Fibroblast of lung (primary cell): ENCODE measurements around the gene TOM1. TPM values are rescaled to one million over a fixed set of nuclear protein-coding genes. Genes with fewer than 3 reads are reported as not detected.

ENCODE experiments used
- DNase-seq, 2 donors: peaks; one replicate each; pipeline versions ENCODE4 v3.0.0 to v3.0.0-alpha.2; 2010; ENCODE audit warnings: low read depth in 2 of 2
- H2AFZ ChIP-seq: 2 replicates; pipeline ENCODE4 v1.5.1; 2012; ENCODE audit warnings: low read length, control low read depth, inconsistent platforms
- H3K27ac ChIP-seq: 2 replicates; pipeline ENCODE4 v1.5.1; 2011; ENCODE audit warnings: low read length, control low read depth; ENCODE audit not compliant: insufficient read depth
- H3K27me3 ChIP-seq: 2 replicates; pipeline ENCODE4 v1.5.1; 2011; ENCODE audit warnings: mild to moderate bottlenecking, low read length; ENCODE audit not compliant: control insufficient read depth, insufficient read depth
- H3K36me3 ChIP-seq: 2 replicates; pipeline ENCODE4 v1.5.1; 2011; ENCODE audit warnings: low read length; ENCODE audit not compliant: control insufficient read depth, insufficient read depth
- H3K4me1 ChIP-seq: 2 replicates; pipeline ENCODE4 v1.5.1; 2011; ENCODE audit warnings: low read length; ENCODE audit not compliant: control insufficient read depth, insufficient read depth; ENCODE audit errors: extremely low read depth
- H3K4me2 ChIP-seq: 2 replicates; pipeline ENCODE4 v1.5.1; 2011; ENCODE audit warnings: low read length, control low read depth; ENCODE audit not compliant: insufficient read depth; ENCODE audit errors: extremely low read depth
- H3K4me3 ChIP-seq, 4 experiments: fragments of 200-600 bp in 1 of 4; sonication (generic) in 1 of 4; replicated peaks in 1 of 4; 2 replicates each; pipeline ENCODE4 v1.5.1; 2011 to 2016; ENCODE audit warnings: low read length in 4 of 4, low read depth in 3 of 4, mild to moderate bottlenecking in 3 of 4, control low read depth in 2 of 4, inconsistent platforms in 1 of 4, mixed read lengths in 1 of 4; ENCODE audit not compliant: insufficient read depth in 1 of 4; ENCODE audit errors: control extremely low read depth in 1 of 4
- H3K79me2 ChIP-seq: 2 replicates; pipeline ENCODE4 v1.5.1; 2012; ENCODE audit warnings: mild to moderate bottlenecking, low read length, inconsistent platforms; ENCODE audit not compliant: control insufficient read depth, insufficient read depth
- H3K9ac ChIP-seq: 2 replicates; pipeline ENCODE4 v1.5.1; 2011; ENCODE audit warnings: mild to moderate bottlenecking, low read length, control low read depth; ENCODE audit not compliant: insufficient read depth
- H3K9me3 ChIP-seq: 2 replicates; pipeline ENCODE4 v1.5.1; 2012; ENCODE audit warnings: low read depth, low read length; ENCODE audit not compliant: control insufficient read depth, insufficient read depth
- H4K20me1 ChIP-seq: 2 replicates; pipeline ENCODE4 v1.5.1; 2011; ENCODE audit warnings: low read length; ENCODE audit not compliant: control insufficient read depth, insufficient read depth; ENCODE audit errors: extremely low read depth
- EZH2 ChIP-seq: IDR thresholded peaks from 2 replicates; pipeline ENCODE4 v1.5.1; 2012; ENCODE audit warnings: low read length, control low read depth, mild to moderate bottlenecking; ENCODE audit errors: missing control alignments
- polyA plus RNA-seq, 2 donors: library from polyadenylated mRNA; depleted of rRNA in 1 of 2; stranded (reverse) in 1 of 2; unstranded in 1 of 2; fragments of >200 nt; gene quantifications; 2 replicates each; pipeline ENCODE4 v1.2.1, GENCODE V29; 2011 to 2012; ENCODE audit warnings: missing spikeins in 1 of 2
- total RNA-seq: library from RNA; depleted of rRNA; stranded (reverse); fragments of >200 nt; gene quantifications from 2 replicates; pipeline ENCODE4 v1.2.1, GENCODE V29; 2014
- TF ChIP-seq, protein P1 (sequence below), 2 donors: IDR thresholded peaks in 1 of 2; conservative IDR thresholded peaks in 1 of 2; 1 replicate in 1 of 2; 2 replicates in 1 of 2; pipeline ENCODE4 v1.5.1; 2011 to 2012; ENCODE audit warnings: low read length in 2 of 2, control low read depth in 1 of 2, inconsistent platforms in 1 of 2, low read depth in 1 of 2, mild to moderate bottlenecking in 1 of 2

Gene TOM1
- total and polyA plus RNA-seq, 2 donors (not counting 1 experiment from before 2014, with no cell fraction given): 30.9 to 51.6 TPM

DNA sequence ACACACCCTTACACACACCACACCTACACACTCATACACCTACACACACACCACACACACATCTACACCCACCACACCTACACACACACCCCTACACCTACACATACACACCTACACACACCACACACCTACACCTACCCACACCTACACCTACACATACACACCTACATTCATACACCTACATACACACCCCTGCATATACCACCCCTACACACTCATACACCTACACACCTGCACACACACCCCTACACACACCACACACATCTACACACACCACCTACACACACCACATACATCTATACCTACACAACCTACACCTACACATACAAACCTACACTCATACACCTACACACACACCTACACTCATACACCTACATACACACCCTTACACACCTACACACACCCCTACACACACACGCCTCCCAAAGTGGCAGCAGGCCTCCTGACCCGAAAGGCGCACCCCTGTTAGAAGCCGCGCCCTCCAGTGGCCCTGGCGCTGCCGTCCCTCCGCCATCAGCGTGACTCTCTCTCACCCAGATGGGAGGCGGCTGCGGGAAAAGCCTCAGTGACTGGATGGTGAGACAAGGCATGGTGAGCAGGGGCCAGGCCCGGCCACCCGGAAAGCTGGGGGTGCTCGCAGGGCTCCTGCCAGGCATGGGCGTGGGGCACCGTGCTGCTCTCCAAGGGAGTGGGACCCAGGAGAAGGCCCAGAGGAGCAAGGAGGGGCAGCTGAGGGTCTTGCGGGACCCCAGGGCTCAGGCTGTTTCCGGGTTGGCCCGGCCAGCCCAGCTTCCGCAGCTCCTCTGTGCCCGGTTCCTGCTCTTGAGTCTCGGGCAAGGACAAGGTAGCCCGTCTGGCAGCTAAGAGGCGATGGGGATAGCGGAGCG, 44.2 kb downstream of the TOM1 start:
- Histone ChIP-seq H3K36me3 (peaks cover 5% of the 10 kb centered on the region), H3K27me3 (no peaks in the 10 kb centered on the region), H3K27ac (no peak overlapping the region), H3K9ac (no peak overlapping the region), H3K4me1 (no peaks in the 10 kb centered on the region), H3K4me3 (no peak overlapping the region), H3K4me2 (no peak overlapping the region), H3K9me3 (no peaks in the 10 kb centered on the region), H3K79me2 (no peaks in the 10 kb centered on the region), H2AFZ (no peak overlapping the region), H4K20me1 (no peaks in the 10 kb centered on the region)
- TF ChIP-seq, protein P1, sequence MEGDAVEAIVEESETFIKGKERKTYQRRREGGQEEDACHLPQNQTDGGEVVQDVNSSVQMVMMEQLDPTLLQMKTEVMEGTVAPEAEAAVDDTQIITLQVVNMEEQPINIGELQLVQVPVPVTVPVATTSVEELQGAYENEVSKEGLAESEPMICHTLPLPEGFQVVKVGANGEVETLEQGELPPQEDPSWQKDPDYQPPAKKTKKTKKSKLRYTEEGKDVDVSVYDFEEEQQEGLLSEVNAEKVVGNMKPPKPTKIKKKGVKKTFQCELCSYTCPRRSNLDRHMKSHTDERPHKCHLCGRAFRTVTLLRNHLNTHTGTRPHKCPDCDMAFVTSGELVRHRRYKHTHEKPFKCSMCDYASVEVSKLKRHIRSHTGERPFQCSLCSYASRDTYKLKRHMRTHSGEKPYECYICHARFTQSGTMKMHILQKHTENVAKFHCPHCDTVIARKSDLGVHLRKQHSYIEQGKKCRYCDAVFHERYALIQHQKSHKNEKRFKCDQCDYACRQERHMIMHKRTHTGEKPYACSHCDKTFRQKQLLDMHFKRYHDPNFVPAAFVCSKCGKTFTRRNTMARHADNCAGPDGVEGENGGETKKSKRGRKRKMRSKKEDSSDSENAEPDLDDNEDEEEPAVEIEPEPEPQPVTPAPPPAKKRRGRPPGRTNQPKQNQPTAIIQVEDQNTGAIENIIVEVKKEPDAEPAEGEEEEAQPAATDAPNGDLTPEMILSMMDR (conservative IDR thresholded peaks at IDR 0.05 in 1 of 2, IDR thresholded peaks at IDR 0.05 in 1 of 2; ENCODE audit: low read depth in 1 of 2, low read length in 2 of 2): no peak
- TF ChIP-seq EZH2: no peak
- no peak for DNase-seq

DNA sequence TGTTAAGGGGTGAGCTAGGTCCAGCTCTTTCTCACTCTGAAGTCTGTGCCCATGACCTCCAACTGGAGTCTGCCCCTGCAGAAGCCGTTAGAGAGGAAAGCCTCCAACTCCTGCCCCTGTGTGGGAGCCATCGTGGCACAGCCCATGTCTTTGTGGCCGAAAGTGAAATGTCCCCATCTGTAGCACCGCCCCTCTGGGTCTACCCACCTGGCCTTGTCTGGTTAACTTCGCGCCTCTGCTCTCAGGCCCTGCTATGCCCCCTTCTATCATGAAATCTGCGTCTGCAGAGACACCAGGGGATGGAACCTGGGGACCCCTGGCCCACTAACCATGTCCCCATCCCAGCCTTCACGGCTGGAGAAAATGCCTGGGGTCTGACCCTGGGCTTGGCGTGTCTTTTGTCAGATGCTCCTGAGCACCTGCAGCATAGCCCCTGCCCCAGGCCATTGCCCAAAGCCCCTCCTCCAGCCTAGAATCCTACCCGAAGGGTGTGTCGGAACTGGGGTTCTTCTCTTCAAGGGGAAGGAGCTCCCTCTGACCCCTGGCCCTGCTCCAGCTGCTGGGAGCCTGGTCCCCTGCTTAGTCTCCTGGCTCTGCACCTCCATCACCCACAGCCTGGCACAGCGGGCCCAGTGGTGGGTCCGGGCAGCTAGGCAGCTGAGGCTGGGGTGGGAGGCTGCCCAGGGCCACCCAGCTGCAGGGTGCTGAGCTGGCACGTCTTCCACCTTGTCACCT, 45.4 kb downstream of the TOM1 start:
- H3K36me3 ChIP-seq: peaks cover 5% of the 10 kb centered on the region
- no peak overlapping the region for H3K9ac ChIP-seq
- H3K4me3 ChIP-seq: no peak overlapping the region
- no peak for DNase-seq
- H3K4me1 ChIP-seq: peaks cover 2% of the 10 kb centered on the region
- no peaks in the 10 kb centered on the region for H3K27me3 ChIP-seq
- no peaks in the 10 kb centered on the region for H3K9me3 ChIP-seq
- no peak for TF ChIP-seq EZH2
- TF ChIP-seq, protein P1 (conservative IDR thresholded peaks at IDR 0.05 in 1 of 2, IDR thresholded peaks at IDR 0.05 in 1 of 2; ENCODE audit: low read depth in 1 of 2, low read length in 2 of 2): no peak
- H3K4me2 ChIP-seq: no peak overlapping the region
- H3K27ac ChIP-seq: no peak overlapping the region
- no peaks in the 10 kb centered on the region for H3K79me2 ChIP-seq
- H4K20me1 ChIP-seq: no peaks in the 10 kb centered on the region
- no peak overlapping the region for H2AFZ ChIP-seq

DNA sequence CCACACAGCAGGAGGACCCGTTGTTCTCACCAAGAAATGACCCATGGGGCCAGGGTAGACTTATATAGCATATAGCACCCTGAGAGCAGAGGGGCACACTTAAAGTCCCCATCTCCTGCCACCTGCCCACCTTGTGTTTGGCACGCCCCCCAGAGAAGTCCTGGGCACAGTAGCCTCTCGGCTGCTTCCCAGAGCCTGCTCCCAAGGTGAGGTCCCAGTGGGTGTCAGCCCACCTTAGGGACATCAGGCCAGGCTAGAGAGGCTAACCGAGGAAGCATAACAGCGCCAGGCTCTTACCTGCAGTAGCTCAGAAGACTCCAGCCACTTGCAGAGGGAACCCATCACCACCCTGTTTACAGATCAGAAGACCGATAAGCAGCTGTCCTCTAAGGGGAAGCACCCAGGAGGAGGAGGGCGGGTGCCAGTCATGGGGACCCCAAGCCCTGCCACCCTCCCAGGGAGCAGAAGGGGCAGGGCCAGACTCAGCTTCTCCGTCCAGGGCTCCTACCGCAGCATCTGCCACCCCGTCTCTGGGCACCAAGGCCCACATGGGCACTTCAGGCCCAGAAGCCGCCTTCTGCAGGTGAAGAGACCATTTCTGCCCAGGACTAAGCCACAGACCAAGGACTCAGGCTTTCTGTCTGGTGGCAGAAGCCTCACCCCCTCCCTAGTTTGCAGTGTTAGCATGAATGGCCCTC, 46.3 kb downstream of the TOM1 start:
- H3K9me3 ChIP-seq: no peaks in the 10 kb centered on the region
- H2AFZ ChIP-seq: no peak overlapping the region
- no peaks in the 10 kb centered on the region for H4K20me1 ChIP-seq
- H3K27me3 ChIP-seq: no peaks in the 10 kb centered on the region
- no peak for DNase-seq
- H3K79me2 ChIP-seq: no peaks in the 10 kb centered on the region
- no peak overlapping the region for H3K27ac ChIP-seq
- H3K4me1 ChIP-seq: peaks cover 2% of the 10 kb centered on the region
- TF ChIP-seq EZH2: no peak
- TF ChIP-seq, protein P1 (conservative IDR thresholded peaks at IDR 0.05 in 1 of 2, IDR thresholded peaks at IDR 0.05 in 1 of 2; ENCODE audit: low read depth in 1 of 2, low read length in 2 of 2): no peak
- H3K36me3 ChIP-seq: peaks cover 5% of the 10 kb centered on the region
- H3K4me3 ChIP-seq: no peak overlapping the region
- no peak overlapping the region for H3K9ac ChIP-seq
- H3K4me2 ChIP-seq: no peak overlapping the region
